Suprapubic skin (tissue), 4 donors: ENCODE measurements around the gene XIST. TPM values are rescaled to one million over a fixed set of nuclear protein-coding genes. Genes with fewer than 3 reads are reported as not detected.
A peak's percentile ranks its signal among the peaks of the same experiment; 100 is the strongest.

Experiments
- DNase-seq, 2 donors: peaks; one replicate each; pipeline ENCODE4 v3.0.0-alpha.2; 2019; ENCODE audit warnings: low spot score in 2 of 2
- H3K27ac ChIP-seq: fragments of 200-600 bp; sonication (generic); one replicate; pipeline ENCODE4 v1.5.1; 2019
- H3K27me3 ChIP-seq: fragments of 200-600 bp; sonication (generic); one replicate; pipeline ENCODE4 v1.5.1; 2019
- H3K36me3 ChIP-seq: fragments of 200-600 bp; sonication (generic); one replicate; pipeline ENCODE4 v1.5.1; 2019
- H3K4me1 ChIP-seq: fragments of 200-600 bp; sonication (generic); one replicate; pipeline ENCODE4 v1.5.1; 2019
- H3K4me3 ChIP-seq: fragments of 200-600 bp; sonication (generic); one replicate; pipeline ENCODE4 v1.5.1; 2019; ENCODE audit warnings: mild to moderate bottlenecking
- H3K9me3 ChIP-seq: fragments of 200-600 bp; sonication (generic); one replicate; pipeline ENCODE4 v1.5.1; 2019
- CTCF ChIP-seq, 2 donors: fragments of 200-600 bp in 1 of 2; fragments of 450-650 bp in 1 of 2; sonication (generic) in 1 of 2; IDR thresholded peaks; one replicate each; pipeline ENCODE4 v1.5.1; 2016 to 2019; ENCODE audit warnings: antibody characterized with exemption in 2 of 2, mild to moderate bottlenecking in 1 of 2, moderate library complexity in 1 of 2
- EP300 ChIP-seq: sonication (generic); formaldehyde crosslinking; IDR thresholded peaks from one replicate; pipeline ENCODE4 v1.6.1; 2017; ENCODE audit warnings: antibody characterized with exemption
- POLR2A ChIP-seq, 2 donors: fragments of 450-650 bp; IDR thresholded peaks; one replicate each; pipeline ENCODE4 v1.6.1; 2017; ENCODE audit warnings: antibody characterized with exemption in 2 of 2, mild to moderate bottlenecking in 2 of 2, moderate library complexity in 2 of 2
- POLR2AphosphoS5 ChIP-seq, 3 donors: sonication (generic); formaldehyde crosslinking; IDR thresholded peaks; one replicate each; pipeline ENCODE4 v1.6.1; 2017; ENCODE audit warnings: antibody characterized with exemption in 3 of 3
- WGBS: methylation state at CpG from one replicate; pipeline ENCODE4 v1.1.5; 2018; 5-methylcytosine and 5-hydroxymethylcytosine counted together
- total RNA-seq, 4 donors: library from RNA; depleted of rRNA; stranded (reverse); fragments of >200 nt; gene quantifications; one replicate each; pipeline ENCODE4 v1.1.0, GENCODE V29; 2016

XIST gene
- total RNA-seq, 4 donors from 2014 or later, result 0.42 to 789 (median 95.5) TPM

- H3K4me3 ChIP-seq, result no peak overlapping the region
- no peaks in the 10 kb centered on the region for H3K36me3 ChIP-seq
- DNase-seq, result no peak
- no peaks in the 10 kb centered on the region for H3K27me3 ChIP-seq
- H3K27ac ChIP-seq, result no peak overlapping the region
- H3K9me3 ChIP-seq, result no peaks in the 10 kb centered on the region
- TF ChIP-seq POLR2A (IDR thresholded peaks at IDR 0.05) (no peak), EP300 (no peak), POLR2AphosphoS5 (IDR thresholded peaks at IDR 0.05) (no peak), CTCF (IDR thresholded peaks at IDR 0.05) (no peak)
- no peaks in the 10 kb centered on the region for H3K4me1 ChIP-seq
- 74% methylated on average over 6 of the region's 6 CpGs for WGBS
These were observed 14.6 kb upstream of the XIST start for GRCh38 chrX:73867144-73867543.

GRCh38 chrX:73863852-73864251, 11.3 kb upstream of the XIST start:
- H3K4me1 ChIP-seq, result no peaks in the 10 kb centered on the region
- no peaks in the 10 kb centered on the region for H3K36me3 ChIP-seq
- no peak overlapping the region for H3K4me3 ChIP-seq
- H3K9me3 ChIP-seq, result no peaks in the 10 kb centered on the region
- no peak overlapping the region for H3K27ac ChIP-seq
- H3K27me3 ChIP-seq, result no peaks in the 10 kb centered on the region
- 100% methylated on average over 3 of the region's 3 CpGs for WGBS
- no peak for TF ChIP-seq CTCF (IDR thresholded peaks at IDR 0.05)
- TF ChIP-seq POLR2A (IDR thresholded peaks at IDR 0.05), result no peak
- no peak for TF ChIP-seq POLR2AphosphoS5 (IDR thresholded peaks at IDR 0.05)
- no peak for TF ChIP-seq EP300
- no peak for DNase-seq

- H3K4me1 ChIP-seq, result no peaks in the 10 kb centered on the region
- TF ChIP-seq POLR2AphosphoS5 (IDR thresholded peaks at IDR 0.05) (no peak), POLR2A (IDR thresholded peaks at IDR 0.05) (no peak), EP300 (no peak)
- no peak overlapping the region for H3K4me3 ChIP-seq
- DNase-seq, result no peak
- no peak overlapping the region for H3K27ac ChIP-seq
- no peaks in the 10 kb centered on the region for H3K9me3 ChIP-seq
- no peaks in the 10 kb centered on the region for H3K36me3 ChIP-seq
- H3K27me3 ChIP-seq, result no peaks in the 10 kb centered on the region
These were observed 10.8 kb upstream of the XIST start for GRCh38 chrX:73863268-73863667.

GRCh38 chrX:73859622-73860021, 7.1 kb upstream of the XIST start:
- Histone ChIP-seq H3K36me3 (no peaks in the 10 kb centered on the region), H3K27ac (no peak overlapping the region), H3K27me3 (no peaks in the 10 kb centered on the region), H3K9me3 (no peaks in the 10 kb centered on the region), H3K4me3 (no peak overlapping the region), H3K4me1 (no peaks in the 10 kb centered on the region)
- TF ChIP-seq CTCF (IDR thresholded peaks at IDR 0.05), result no peak
- TF ChIP-seq POLR2A (IDR thresholded peaks at IDR 0.05), result no peak
- no peak for TF ChIP-seq POLR2AphosphoS5 (IDR thresholded peaks at IDR 0.05)
- no peak for TF ChIP-seq EP300
- no peak for DNase-seq
- 86% methylated on average over 1 of the region's 1 CpG for WGBS

- H3K27ac ChIP-seq, result no peak overlapping the region
- WGBS, result 0% methylated on average over 2 of the region's 2 CpGs
- peak in 1 of 2 donors; percentile 77 for DNase-seq
- H3K9me3 ChIP-seq, result no peaks in the 10 kb centered on the region
- H3K4me3 ChIP-seq, result no peak overlapping the region
- H3K36me3 ChIP-seq, result no peaks in the 10 kb centered on the region
- H3K4me1 ChIP-seq, result no peaks in the 10 kb centered on the region
- TF ChIP-seq EP300 (no peak), POLR2AphosphoS5 (IDR thresholded peaks at IDR 0.05) (no peak), POLR2A (IDR thresholded peaks at IDR 0.05) (no peak), CTCF (IDR thresholded peaks at IDR 0.05) (peak; percentile 42 to 74)
- H3K27me3 ChIP-seq, result no peaks in the 10 kb centered on the region
These were observed 3.0 kb upstream of the XIST start for GRCh38 chrX:73855546-73855945.

- Histone ChIP-seq H3K4me3 (no peak overlapping the region), H3K4me1 (no peaks in the 10 kb centered on the region), H3K36me3 (no peaks in the 10 kb centered on the region), H3K27ac (no peak overlapping the region), H3K27me3 (no peaks in the 10 kb centered on the region), H3K9me3 (no peaks in the 10 kb centered on the region)
- 47% methylated on average over 19 of the region's 19 CpGs for WGBS
- TF ChIP-seq CTCF (IDR thresholded peaks at IDR 0.05) (no peak), POLR2A (IDR thresholded peaks at IDR 0.05) (no peak), POLR2AphosphoS5 (IDR thresholded peaks at IDR 0.05) (no peak), EP300 (no peak)
- no peak for DNase-seq
These were observed 492 bp downstream of the XIST start for GRCh38 chrX:73852022-73852421.
